ENCODE measurements around the gene GLCE.

DNA sequence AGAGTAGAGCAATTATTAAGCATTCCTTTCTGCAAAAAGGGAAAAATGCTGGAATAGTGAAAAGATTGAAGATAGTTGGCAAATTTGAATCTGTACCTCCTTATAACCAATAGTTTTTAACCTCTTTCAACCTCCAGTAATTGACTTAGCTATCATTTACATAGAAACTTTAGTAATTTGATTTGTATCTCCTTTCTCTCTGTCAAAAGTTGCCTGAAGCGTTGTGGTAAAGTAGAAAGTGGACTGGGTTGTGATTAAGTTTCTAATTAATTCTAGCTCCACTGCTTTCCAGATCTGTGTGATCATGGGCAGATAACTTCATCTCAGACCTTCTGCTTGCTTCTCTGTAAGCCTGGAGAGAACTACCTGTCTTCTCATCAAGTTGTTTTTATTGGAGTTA, 24.8 kb downstream of the GLCE start:
- TF ChIP-seq GATA2 (IDR thresholded peaks at IDR 0.05; ENCODE audit: low read depth, low read length) (no peak), GATA3 (IDR thresholded peaks at IDR 0.05; ENCODE audit: low read depth, low read length) (no peak)

Data from SH-SY5Y (cell line).